ENCODE data around the gene HS3ST5.

HS3ST5 gene

GRCh38 chr6:114075300-114075699 is 267.5 kb downstream of the HS3ST5 start:
- no peaks in the 10 kb centered on the region for H4K20me1 ChIP-seq (ENCODE audit: insufficient read depth, low read length)
- H3K4me1 ChIP-seq (ENCODE audit: low read length), result no peaks in the 10 kb centered on the region
- no peaks in the 10 kb centered on the region for H3K27me3 ChIP-seq (replicated peaks; ENCODE audit: insufficient read depth, low read length)
- H3K27ac ChIP-seq (ENCODE audit: low read length), result no peak overlapping the region
- H3K9me2 ChIP-seq (replicated peaks; ENCODE audit: insufficient read depth, low read length), result no peaks in the 10 kb centered on the region
- no peaks in the 10 kb centered on the region for H3K79me2 ChIP-seq (ENCODE audit: low read length)
- no peak overlapping the region for H3K4me3 ChIP-seq (ENCODE audit: low read length)
- H3K9me3 ChIP-seq (replicated peaks; ENCODE audit: insufficient read depth, low read length), result no peaks in the 10 kb centered on the region
- no peak overlapping the region for H3K4me2 ChIP-seq (ENCODE audit: low read depth, low read length)
- no peaks in the 10 kb centered on the region for H3K36me3 ChIP-seq (replicated peaks; ENCODE audit: insufficient read depth, low read length)
- H3F3A ChIP-seq (ENCODE audit: insufficient read depth, low read length), result no peaks in the 10 kb centered on the region
- H3K9ac ChIP-seq (ENCODE audit: low read length), result no peak overlapping the region
- H2AFZ ChIP-seq (ENCODE audit: low read length), result no peak overlapping the region
- DNase-seq, result no peak
- TF ChIP-seq EZH2 (optimal IDR thresholded peaks at IDR 0.05; ENCODE audit: low read depth, low read length) (no peak), EZH2phosphoT487 (IDR thresholded peaks at IDR 0.05; ENCODE audit: low read length) (no peak)
- TF ChIP-seq, protein P1, sequence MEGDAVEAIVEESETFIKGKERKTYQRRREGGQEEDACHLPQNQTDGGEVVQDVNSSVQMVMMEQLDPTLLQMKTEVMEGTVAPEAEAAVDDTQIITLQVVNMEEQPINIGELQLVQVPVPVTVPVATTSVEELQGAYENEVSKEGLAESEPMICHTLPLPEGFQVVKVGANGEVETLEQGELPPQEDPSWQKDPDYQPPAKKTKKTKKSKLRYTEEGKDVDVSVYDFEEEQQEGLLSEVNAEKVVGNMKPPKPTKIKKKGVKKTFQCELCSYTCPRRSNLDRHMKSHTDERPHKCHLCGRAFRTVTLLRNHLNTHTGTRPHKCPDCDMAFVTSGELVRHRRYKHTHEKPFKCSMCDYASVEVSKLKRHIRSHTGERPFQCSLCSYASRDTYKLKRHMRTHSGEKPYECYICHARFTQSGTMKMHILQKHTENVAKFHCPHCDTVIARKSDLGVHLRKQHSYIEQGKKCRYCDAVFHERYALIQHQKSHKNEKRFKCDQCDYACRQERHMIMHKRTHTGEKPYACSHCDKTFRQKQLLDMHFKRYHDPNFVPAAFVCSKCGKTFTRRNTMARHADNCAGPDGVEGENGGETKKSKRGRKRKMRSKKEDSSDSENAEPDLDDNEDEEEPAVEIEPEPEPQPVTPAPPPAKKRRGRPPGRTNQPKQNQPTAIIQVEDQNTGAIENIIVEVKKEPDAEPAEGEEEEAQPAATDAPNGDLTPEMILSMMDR (IDR thresholded peaks at IDR 0.05; ENCODE audit: low read length), result no peak

GRCh38 chr6:114068771-114069170 is 274.1 kb downstream of the HS3ST5 start:
- no peaks in the 10 kb centered on the region for H3F3A ChIP-seq (ENCODE audit: insufficient read depth, low read length)
- 0 out of 2 replicates have a peak, but pooled peaks cover 10% of the 10 kb centered on the region for H3K4me1 ChIP-seq (ENCODE audit: low read length)
- no peaks in the 10 kb centered on the region for H3K36me3 ChIP-seq (replicated peaks; ENCODE audit: insufficient read depth, low read length)
- H3K9me2 ChIP-seq (replicated peaks; ENCODE audit: insufficient read depth, low read length), result no peaks in the 10 kb centered on the region
- H4K20me1 ChIP-seq (ENCODE audit: insufficient read depth, low read length), result no peaks in the 10 kb centered on the region
- no peak overlapping the region for H3K4me3 ChIP-seq (ENCODE audit: low read length)
- no peaks in the 10 kb centered on the region for H3K79me2 ChIP-seq (ENCODE audit: low read length)
- no peak overlapping the region for H3K9ac ChIP-seq (ENCODE audit: low read length)
- no peak for DNase-seq
- TF ChIP-seq EZH2phosphoT487 (IDR thresholded peaks at IDR 0.05; ENCODE audit: low read length) (no peak), EZH2 (optimal IDR thresholded peaks at IDR 0.05; ENCODE audit: low read depth, low read length) (no peak)
- TF ChIP-seq, protein P1 (IDR thresholded peaks at IDR 0.05; ENCODE audit: low read length), result no peak
- H3K4me2 ChIP-seq (ENCODE audit: low read depth, low read length), result no peak overlapping the region
- H2AFZ ChIP-seq (ENCODE audit: low read length), result no peak overlapping the region
- H3K9me3 ChIP-seq (replicated peaks; ENCODE audit: insufficient read depth, low read length), result no peaks in the 10 kb centered on the region
- no peaks in the 10 kb centered on the region for H3K27me3 ChIP-seq (replicated peaks; ENCODE audit: insufficient read depth, low read length)
- no peak overlapping the region for H3K27ac ChIP-seq (ENCODE audit: low read length)

- Histone ChIP-seq H2AFZ (ENCODE audit: low read length) (no peak overlapping the region), H3K9me3 (replicated peaks; ENCODE audit: insufficient read depth, low read length) (no peaks in the 10 kb centered on the region), H3K27ac (ENCODE audit: low read length) (no peak overlapping the region), H3K4me2 (ENCODE audit: low read depth, low read length) (no peak overlapping the region), H3K9me2 (replicated peaks; ENCODE audit: insufficient read depth, low read length) (no peaks in the 10 kb centered on the region), H3K4me1 (ENCODE audit: low read length) (0 out of 2 replicates have a peak, but pooled peaks cover 13% of the 10 kb centered on the region), H3K4me3 (ENCODE audit: low read length) (no peak overlapping the region), H3K79me2 (ENCODE audit: low read length) (no peaks in the 10 kb centered on the region), H3K9ac (ENCODE audit: low read length) (no peak overlapping the region), H3K27me3 (replicated peaks; ENCODE audit: insufficient read depth, low read length) (no peaks in the 10 kb centered on the region), H3K36me3 (replicated peaks; ENCODE audit: insufficient read depth, low read length) (no peaks in the 10 kb centered on the region), H3F3A (ENCODE audit: insufficient read depth, low read length) (no peaks in the 10 kb centered on the region), H4K20me1 (ENCODE audit: insufficient read depth, low read length) (no peaks in the 10 kb centered on the region)
- TF ChIP-seq EZH2 (optimal IDR thresholded peaks at IDR 0.05; ENCODE audit: low read depth, low read length) (no peak), EZH2phosphoT487 (IDR thresholded peaks at IDR 0.05; ENCODE audit: low read length) (no peak)
- TF ChIP-seq, protein P1 (IDR thresholded peaks at IDR 0.05; ENCODE audit: low read length), result no peak
- no peak for DNase-seq
Measured at GRCh38 chr6:114068116-114068515, 274.7 kb downstream of the HS3ST5 start.

All from MM.1S (cell line).